Upper lobe of left lung (tissue), 6 donors: ENCODE measurements around the gene GFI1B. TPM values are rescaled to one million over a fixed set of nuclear protein-coding genes. Genes with fewer than 3 reads are reported as not detected.

ENCODE experiments used
- ATAC-seq, 2 donors: fragments of 200-7000 bp; cut with Tn5 transposase; one replicate each; pipeline ENCODE4 v1.9.1; 2022; ENCODE audit warnings: mild to moderate bottlenecking in 2 of 2, moderate library complexity in 2 of 2; ENCODE audit not compliant: low FRiP score in 2 of 2
- DNase-seq, 2 donors: peaks; one replicate each; pipeline ENCODE4 v3.0.0-alpha.2; 2019 to 2020
- H3K27ac ChIP-seq, 4 donors: fragments of 200-600 bp; sonication (generic); one replicate each; pipeline ENCODE4 v1.5.1; 2016 to 2019
- H3K27me3 ChIP-seq, 4 donors: fragments of 200-600 bp; sonication (generic); one replicate each; pipeline ENCODE4 v1.5.1; 2017 to 2019
- H3K36me3 ChIP-seq, 4 donors: fragments of 200-600 bp; sonication (generic); one replicate each; pipeline ENCODE4 v1.5.1; 2016 to 2019
- H3K4me1 ChIP-seq, 4 donors: fragments of 200-600 bp; sonication (generic); one replicate each; pipeline ENCODE4 v1.5.1; 2018 to 2019
- H3K4me3 ChIP-seq, 4 donors: fragments of 200-600 bp; sonication (generic); one replicate each; pipeline ENCODE4 v1.5.1; 2017 to 2019; ENCODE audit warnings: mild to moderate bottlenecking in 2 of 4, moderate library complexity in 1 of 4
- H3K9me3 ChIP-seq, 4 donors: fragments of 200-600 bp; sonication (generic); one replicate each; pipeline ENCODE4 v1.5.1; 2018 to 2019
- CTCF ChIP-seq, 6 experiments: fragments of 450-650 bp in 4 of 6; fragments of 200-600 bp in 2 of 6; sonication (generic) in 2 of 6; IDR thresholded peaks; one replicate each; pipeline ENCODE4 v1.5.1; 2016 to 2019; ENCODE audit warnings: antibody characterized with exemption in 6 of 6
- EP300 ChIP-seq, 4 donors: sonication (generic); formaldehyde crosslinking; IDR thresholded peaks; one replicate each; pipeline ENCODE4 v1.5.1; 2017; ENCODE audit warnings: antibody characterized with exemption in 4 of 4, control low read depth in 2 of 4
- POLR2A ChIP-seq, 4 donors: fragments of 450-650 bp; IDR thresholded peaks; one replicate each; pipeline ENCODE4 v1.5.1; 2016 to 2017; ENCODE audit warnings: antibody characterized with exemption in 4 of 4, mild to moderate bottlenecking in 2 of 4
- POLR2AphosphoS5 ChIP-seq, 2 donors: sonication (generic); formaldehyde crosslinking; IDR thresholded peaks; one replicate each; pipeline ENCODE4 v1.5.1; 2017; ENCODE audit warnings: antibody characterized with exemption in 2 of 2
- WGBS, 2 donors: methylation state at CpG; one replicate each; pipeline ENCODE4 v1.1.5; 2017 to 2018; 5-methylcytosine and 5-hydroxymethylcytosine counted together
- total RNA-seq, 6 donors: library from RNA; depleted of rRNA in 4 of 6; stranded (reverse); fragments of >200 nt in 4 of 6; gene quantifications; one replicate each; pipeline versions ENCODE4 v1.1.0 to v1.2.1, GENCODE V29; 2016 to 2021
- donor health status: DM: no; HTN: no; CAD: no; lungs with moderate emphysema.
- donor health status: DM: no; HTN: yes; CAD: no; lungs with severe emphysema.

Gene GFI1B
- total RNA-seq, 6 donors from 2014 or later = 0.97 to 3.5 (median 1.9) TPM

- peaks cover 0 to 14% (median 6%) of the 10 kb centered on the region in 4 donors for H3K27me3 ChIP-seq
- DNase-seq = no peak
These were observed 1.7 kb downstream of the GFI1B start for GRCh38 chr9:132980157-132980556.

DNA sequence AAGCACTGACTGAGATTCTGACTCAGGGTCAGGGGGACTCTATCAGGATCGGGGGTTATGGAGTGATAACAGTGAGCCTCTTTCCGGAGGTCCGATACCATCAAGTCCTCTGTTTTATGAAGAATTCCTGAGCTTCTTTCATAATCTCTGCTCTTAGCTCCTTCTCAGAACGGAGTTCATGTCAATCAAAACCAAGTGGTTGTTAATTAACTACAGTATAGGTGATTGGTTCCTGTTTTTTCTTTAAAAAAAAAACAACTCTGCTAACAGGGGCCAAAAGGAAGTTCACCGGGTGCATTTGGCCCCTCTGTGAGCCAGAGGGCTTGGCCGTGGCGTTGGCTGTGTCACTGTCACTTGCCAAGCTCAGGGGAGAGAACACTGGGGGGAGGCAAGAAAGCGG is 4.0 kb downstream of the GFI1B start:
- no peak overlapping the region for H3K27ac ChIP-seq
- ATAC-seq (no peak), DNase-seq (no peak)
- H3K9me3 ChIP-seq = no peaks in the 10 kb centered on the region
- peaks cover 0 to 4% (median 1%) of the 10 kb centered on the region in 4 donors for H3K4me1 ChIP-seq
- peaks cover 0 to 17% (median 6%) of the 10 kb centered on the region in 4 donors for H3K27me3 ChIP-seq
- no peaks in the 10 kb centered on the region for H3K36me3 ChIP-seq
- no peak overlapping the region for H3K4me3 ChIP-seq
- TF ChIP-seq CTCF (IDR thresholded peaks at IDR 0.05) = no peak
- no peak for TF ChIP-seq POLR2A (IDR thresholded peaks at IDR 0.05)
- TF ChIP-seq EP300 (IDR thresholded peaks at IDR 0.05) = no peak
- no peak for TF ChIP-seq POLR2AphosphoS5 (IDR thresholded peaks at IDR 0.05)
- WGBS, 2 donors = 37 to 45% methylated on average over 8 of the region's 8 CpGs

More at GRCh38 chr9:132980157-132980556, 1.7 kb downstream of the GFI1B start:
- Histone ChIP-seq H3K4me1 (peaks cover 0 to 4% (median 1%) of the 10 kb centered on the region in 4 donors), H3K4me3 (no peak overlapping the region), H3K27ac (no peak overlapping the region), H3K9me3 (no peaks in the 10 kb centered on the region), H3K36me3 (no peaks in the 10 kb centered on the region)
- ATAC-seq = no peak
- 67 to 69% methylated on average over 5 of the region's 5 CpGs for WGBS, 2 donors
- TF ChIP-seq POLR2A (IDR thresholded peaks at IDR 0.05) (no peak), EP300 (IDR thresholded peaks at IDR 0.05) (no peak), POLR2AphosphoS5 (IDR thresholded peaks at IDR 0.05) (no peak), CTCF (IDR thresholded peaks at IDR 0.05) (no peak)

GRCh38 chr9:132983491-132984201 is 5.2 kb downstream of the GFI1B start:
- Histone ChIP-seq H3K27ac (no peak overlapping the region), H3K36me3 (no peaks in the 10 kb centered on the region), H3K4me1 (no peaks in the 10 kb centered on the region), H3K9me3 (no peaks in the 10 kb centered on the region), H3K27me3 (peaks cover 0 to 17% (median 4%) of the 10 kb centered on the region in 4 donors), H3K4me3 (no peak overlapping the region)
- ATAC-seq = no peak
- TF ChIP-seq CTCF (IDR thresholded peaks at IDR 0.05) = no peak
- no peak for TF ChIP-seq POLR2A (IDR thresholded peaks at IDR 0.05)
- TF ChIP-seq POLR2AphosphoS5 (IDR thresholded peaks at IDR 0.05) = no peak
- no peak for TF ChIP-seq EP300 (IDR thresholded peaks at IDR 0.05)
- no peak for DNase-seq
- 75 to 77% methylated on average over 9 to 11 of the region's 11 CpGs for whole genome bisulfite sequencing, 2 donors

DNA sequence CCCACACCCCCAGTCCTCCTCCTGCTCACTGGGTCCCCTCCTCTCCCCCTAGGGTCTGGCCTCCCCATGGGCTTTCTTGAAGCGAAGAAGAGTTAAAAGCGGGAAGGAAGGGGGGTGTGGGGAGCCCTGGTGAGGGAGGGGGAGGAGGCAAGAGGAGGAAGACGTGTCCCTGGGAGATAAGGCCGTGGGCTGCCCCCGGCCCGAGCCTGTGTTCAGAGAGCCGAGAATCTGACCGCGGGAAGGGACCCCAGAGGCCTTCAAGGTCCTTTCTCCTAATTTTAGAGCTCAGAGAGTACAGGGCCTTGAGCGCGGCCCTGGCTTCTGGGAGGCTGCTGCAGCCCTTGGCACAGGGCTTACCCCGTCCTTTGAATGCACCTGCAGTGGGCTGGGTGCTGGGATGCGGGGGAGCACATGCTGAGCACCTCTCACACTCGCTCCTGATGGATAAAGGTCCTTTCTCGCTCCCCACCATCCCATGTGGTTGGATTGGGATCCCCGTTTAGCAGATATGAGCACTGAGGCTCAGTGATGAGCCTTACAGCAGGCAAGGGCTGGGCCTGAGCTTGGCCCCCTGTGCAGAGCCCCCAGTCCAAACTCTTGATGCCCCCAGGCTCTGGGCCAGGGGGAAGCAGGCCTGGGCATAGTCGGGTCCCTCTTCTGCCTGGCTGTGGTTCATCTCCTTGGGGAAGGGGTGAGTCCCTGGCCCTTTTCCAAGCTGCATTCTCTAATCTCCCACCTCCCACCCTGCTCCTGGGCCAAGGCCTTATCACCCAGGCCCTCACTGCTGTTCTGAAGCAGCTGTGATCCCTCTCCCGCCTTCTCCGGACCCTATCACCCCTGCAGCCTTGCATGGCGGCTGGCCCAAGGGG is 5.9 kb downstream of the GFI1B start:
- Histone ChIP-seq H3K4me3 (no peak overlapping the region), H3K27me3 (peaks cover 0 to 9% (median 2%) of the 10 kb centered on the region in 4 donors), H3K4me1 (no peaks in the 10 kb centered on the region), H3K36me3 (no peaks in the 10 kb centered on the region), H3K9me3 (no peaks in the 10 kb centered on the region), H3K27ac (no peak overlapping the region)
- ATAC-seq = no peak
- 38 to 47% methylated on average over 13 to 20 of the region's 20 CpGs for WGBS, 2 donors
- DNase-seq = no peak
- TF ChIP-seq EP300 (IDR thresholded peaks at IDR 0.05) = no peak
- no peak for TF ChIP-seq CTCF (IDR thresholded peaks at IDR 0.05)
- no peak for TF ChIP-seq POLR2AphosphoS5 (IDR thresholded peaks at IDR 0.05)
- no peak for TF ChIP-seq POLR2A (IDR thresholded peaks at IDR 0.05)
